HG02588 (cell line): ENCODE measurements around the gene NBPF4.
"Not testable (repeated sequence)": the region's sequence is repeated elsewhere in the genome, so short reads cannot be mapped to it uniquely, and the experiment has no call there.

Source experiments
- ATAC-seq: cut with Tn5 transposase; IDR thresholded peaks from one replicate; pipeline ENCODE4 v1.9.1; 2021; ENCODE audit warnings: mild to moderate bottlenecking, moderate library complexity; ENCODE audit not compliant: unreplicated experiment

Gene NBPF4

DNA sequence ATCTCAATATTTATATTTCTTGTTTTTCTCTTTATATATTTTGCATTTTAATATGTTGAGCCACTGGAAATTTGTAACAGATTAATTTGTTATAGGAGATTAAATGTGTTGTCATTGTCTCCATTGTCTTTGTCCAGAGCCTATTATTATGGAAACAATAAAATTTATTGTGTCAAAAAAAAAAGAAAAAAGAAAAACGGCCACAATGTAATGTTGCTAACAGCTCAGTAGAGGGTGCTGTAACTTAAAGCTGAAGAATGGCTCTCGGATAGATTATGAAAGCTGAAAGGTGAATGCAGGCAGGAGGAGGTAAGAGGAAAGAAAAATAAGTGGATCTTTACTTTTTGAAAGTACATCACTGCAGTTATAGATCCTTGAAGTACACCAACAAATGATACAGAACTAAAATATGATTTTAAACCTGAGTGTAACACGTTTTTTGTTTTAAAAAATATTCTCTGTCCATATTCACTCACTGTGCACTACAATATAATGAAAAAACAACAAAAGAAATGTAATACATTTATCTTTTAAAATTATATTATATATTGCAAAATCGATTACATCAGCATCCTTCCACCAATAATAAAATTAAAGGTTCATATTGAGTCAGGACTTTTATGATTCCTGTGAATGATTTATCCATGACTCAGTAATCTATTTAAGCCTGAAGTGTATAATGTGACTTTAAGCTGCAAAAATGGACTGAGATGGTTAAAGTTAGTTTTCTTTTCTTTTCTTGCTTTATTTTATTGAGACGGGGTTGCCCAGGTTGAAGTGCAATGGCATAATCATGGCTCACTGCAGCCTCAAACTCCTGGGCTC lies 29.0 kb downstream of the NBPF4 start:
- ATAC-seq, result not testable (repeated sequence)

DNA sequence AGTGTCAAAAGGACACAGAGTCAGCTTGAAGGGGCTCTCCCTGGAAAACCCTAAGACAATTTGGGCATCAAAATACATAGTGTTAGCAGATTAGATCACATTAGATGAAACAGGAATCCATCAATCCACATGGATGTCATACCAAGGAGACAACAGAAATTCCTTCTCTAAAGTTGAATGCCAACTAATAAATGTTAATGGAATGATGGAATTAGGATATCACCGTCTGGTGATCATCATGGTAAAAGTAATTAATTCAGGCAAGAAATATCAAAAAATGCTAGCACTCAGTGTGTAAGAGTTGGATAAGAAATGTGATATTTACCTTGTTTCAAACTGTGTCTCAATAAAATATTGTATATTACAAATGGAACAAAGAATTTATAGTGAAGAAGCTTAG lies 32.9 kb downstream of the NBPF4 start:
- ATAC-seq, result no peak

GRCh38 chr1:108209456-108210108 lies 34.3 kb downstream of the NBPF4 start:
- no peak for ATAC-seq

DNA sequence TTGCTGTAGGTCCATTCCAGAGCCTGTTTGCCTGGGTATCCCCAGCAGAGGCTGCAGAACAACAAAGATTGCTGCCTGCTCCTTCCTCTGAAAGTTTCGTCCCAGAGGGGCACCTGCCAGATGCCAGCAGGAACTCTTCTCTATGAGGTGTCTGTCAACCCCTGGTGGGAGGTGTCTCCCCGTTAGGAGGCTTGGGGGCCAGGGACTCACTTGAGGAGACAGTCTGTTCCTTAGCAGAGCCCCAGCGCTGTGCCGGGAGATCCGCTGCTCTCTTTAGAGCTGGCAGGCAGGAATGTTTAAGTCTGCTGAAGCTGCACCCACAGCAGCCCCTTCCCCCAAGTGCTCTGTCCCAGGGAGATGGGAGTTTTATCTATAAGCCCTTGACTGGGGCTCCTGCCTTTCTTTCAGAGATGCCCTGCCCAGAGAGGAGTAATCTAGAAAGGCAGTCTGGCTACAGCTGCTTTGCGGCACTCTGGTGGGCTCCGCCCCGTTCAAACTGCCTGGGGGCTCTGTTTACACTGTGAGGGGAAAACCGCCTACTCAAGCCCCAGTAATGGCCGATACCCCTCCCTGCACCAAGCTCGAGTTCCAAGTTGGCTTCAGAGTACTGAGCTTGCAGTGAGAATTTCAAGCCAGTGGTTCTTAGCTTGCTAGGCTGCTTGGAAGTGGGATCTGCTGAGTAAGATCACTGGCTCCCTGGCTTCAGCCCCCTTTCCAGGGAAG lies 35.0 kb downstream of the NBPF4 start:
- no peak for ATAC-seq

DNA sequence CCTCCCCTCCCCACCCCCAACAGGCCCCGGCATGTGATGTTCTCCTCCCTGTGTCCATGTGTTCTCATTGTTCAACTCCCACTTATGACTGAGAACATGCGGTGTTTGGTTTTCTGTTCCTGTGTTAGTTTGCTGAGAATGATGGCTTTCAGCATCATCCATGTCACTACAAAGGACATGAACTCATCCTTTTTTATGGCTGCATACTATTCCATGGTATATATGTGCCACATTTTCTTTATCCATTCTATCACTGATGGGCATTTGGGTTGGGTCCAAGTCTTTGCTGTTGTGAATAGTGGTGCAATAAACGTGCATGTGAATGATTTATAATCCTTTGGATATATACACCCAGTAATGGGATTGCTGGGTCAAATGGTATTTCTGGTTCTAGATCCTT lies 40.3 kb downstream of the NBPF4 start:
- ATAC-seq, result not testable (repeated sequence)

DNA sequence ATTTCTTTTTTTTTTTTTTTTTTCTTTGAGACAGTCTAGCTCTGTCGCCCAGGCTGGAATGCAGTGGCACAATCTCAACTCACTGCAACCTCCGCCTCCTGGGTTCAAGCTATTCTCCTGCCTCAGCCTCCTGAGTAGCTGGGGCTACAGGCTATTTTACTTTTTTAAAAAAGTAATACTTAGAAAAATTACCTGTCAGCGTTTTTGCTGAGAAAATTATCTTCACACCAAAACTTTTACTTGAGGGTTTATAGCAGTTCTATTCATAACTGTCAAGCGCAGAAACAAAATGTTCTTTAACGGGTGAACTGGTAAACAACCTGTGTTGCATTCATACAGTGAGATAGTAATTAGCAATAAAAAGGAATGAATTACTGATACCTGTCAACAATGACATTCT lies 42.2 kb downstream of the NBPF4 start:
- ATAC-seq, result no peak

DNA sequence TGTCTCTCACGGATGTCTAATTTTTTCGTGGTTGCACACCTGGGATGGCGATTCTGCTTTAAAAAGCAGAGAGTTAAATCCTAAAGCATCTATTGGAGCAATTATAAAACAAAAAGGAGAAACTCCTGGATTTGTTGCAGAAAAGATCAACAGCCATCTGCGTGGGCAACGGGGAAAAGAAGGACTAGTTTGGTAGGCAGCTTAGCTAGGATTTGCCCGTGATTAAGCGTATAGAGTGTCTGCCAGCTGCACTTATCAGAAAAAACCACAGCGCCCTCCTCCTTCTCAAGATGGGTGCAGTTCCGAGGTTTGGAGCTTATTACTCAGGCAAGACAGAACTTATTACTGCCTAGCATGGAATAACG lies 43.2 kb downstream of the NBPF4 start:
- no peak for ATAC-seq

- ATAC-seq, result peak; percentile 91
These were observed 43.8 kb downstream of the NBPF4 start, which contains the start of gene SLC25A24 for GRCh38 chr1:108199781-108200686. Gene SLC25A24 (minus strand): TSS chr1:108200343. CDS start chr1:108200138, 205 bp downstream.

- ATAC-seq, result no peak
These were observed 44.6 kb downstream of the NBPF4 start for GRCh38 chr1:108199201-108199691.

DNA sequence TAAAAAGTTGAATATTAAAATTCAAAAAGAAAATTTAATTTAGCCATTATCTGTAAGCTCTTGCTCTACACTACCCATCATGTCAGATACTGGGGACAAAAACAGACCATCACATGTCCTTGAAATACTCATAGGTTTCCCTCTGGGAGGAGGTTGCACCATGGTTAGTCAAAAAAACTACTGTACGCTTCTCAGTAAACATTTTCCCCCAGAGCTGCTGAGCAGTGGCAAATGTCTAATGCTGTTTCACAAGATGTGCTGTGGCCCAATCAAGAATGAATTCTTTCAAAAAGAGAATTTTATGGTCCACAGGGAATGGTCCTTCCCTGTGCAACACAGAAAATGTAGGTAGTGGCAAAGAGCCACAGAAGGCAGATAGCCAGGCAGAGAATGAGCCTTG lies 49.8 kb downstream of the NBPF4 start:
- ATAC-seq, result no peak

DNA sequence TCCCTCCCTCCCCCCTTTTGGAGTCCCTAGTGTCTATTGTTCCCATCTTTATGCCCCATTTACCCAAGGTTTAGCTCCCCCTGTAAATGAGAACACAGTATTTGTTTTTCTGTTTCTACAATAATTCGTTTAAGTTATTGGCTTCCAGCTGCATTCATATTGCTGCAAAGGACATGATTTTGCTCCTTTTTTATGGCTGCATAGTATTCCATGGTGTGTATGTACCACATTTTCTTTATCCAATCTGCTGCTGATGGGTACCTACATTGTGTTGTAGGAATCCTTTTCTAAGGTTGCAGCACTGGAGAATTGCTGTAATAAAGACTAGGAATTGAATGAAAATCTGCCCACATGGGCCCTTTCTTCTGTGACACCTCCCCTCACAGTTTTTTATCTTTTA lies 50.5 kb downstream of the NBPF4 start:
- ATAC-seq, result no peak

DNA sequence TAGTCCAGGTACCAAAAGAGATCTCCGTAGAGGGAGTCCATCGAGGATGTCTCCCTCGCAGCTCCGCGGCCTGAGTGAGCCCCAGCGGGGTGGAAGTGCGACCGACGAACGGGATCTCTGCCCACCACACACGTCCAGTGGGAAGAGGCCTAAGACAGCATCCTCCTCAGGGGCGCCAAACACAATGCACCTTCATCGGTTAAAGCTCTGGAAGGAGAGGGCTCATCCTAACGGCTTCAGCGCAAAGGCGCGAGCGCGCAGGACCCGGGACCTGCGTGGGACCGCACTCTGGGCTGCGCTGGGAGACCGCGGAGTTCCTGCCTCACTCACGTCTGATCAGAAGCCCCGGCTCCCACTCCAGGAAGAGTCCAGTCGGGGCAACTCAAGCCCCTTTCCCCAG lies 51.3 kb downstream of the NBPF4 start:
- ATAC-seq, result no peak

GRCh38 chr1:108190686-108191416 lies 53.0 kb downstream of the NBPF4 start:
- ATAC-seq, result no peak

DNA sequence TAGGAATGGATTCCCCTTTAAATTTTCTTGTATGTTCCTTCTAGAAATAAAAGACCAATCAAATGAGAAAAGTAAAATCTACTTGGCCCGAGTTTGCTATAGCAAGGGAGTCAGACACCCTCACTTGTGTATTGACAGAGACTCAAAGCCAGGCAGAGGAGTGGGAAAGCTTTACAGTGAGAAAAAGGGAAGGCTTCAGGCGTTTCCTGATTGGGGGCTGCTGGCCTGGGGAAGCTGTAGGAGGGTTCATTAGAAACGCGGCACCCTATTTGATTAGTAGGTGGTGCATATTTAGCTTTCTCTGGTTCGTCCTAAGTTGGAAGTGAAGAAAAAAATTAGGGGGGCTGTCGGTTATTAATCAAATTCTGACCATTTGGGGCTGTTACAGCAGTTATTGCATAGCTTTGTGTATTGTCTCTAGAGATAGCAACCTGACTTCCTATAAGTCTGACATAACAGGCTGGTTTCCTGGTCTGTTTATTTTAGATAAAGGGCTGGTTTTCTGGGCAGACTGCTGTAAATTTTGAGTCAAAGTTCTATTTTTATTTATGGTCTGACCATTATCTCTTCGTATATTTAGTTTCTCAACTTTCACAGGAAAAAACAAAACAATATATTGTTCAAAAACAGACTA lies 53.8 kb downstream of the NBPF4 start:
- ATAC-seq, result no peak

DNA sequence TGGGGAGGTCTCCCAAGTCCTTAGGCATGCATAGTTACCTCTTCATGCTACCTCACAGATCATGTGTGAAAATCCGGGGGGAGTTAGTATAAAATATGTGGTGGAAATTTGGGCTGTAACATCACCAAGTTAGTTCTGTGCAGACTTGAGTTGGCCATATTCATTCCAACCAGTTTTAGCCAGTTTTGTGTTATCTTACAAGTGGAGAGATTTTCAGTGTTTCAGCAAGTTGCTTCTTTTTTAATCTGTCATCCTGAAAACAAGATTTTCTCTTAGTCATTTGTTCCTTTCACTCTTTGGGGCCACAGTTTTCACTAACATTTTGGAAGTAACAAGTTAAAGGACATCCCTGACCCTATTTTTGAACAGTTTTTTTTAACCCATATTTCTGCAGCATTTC lies 55.1 kb downstream of the NBPF4 start:
- no peak for ATAC-seq

DNA sequence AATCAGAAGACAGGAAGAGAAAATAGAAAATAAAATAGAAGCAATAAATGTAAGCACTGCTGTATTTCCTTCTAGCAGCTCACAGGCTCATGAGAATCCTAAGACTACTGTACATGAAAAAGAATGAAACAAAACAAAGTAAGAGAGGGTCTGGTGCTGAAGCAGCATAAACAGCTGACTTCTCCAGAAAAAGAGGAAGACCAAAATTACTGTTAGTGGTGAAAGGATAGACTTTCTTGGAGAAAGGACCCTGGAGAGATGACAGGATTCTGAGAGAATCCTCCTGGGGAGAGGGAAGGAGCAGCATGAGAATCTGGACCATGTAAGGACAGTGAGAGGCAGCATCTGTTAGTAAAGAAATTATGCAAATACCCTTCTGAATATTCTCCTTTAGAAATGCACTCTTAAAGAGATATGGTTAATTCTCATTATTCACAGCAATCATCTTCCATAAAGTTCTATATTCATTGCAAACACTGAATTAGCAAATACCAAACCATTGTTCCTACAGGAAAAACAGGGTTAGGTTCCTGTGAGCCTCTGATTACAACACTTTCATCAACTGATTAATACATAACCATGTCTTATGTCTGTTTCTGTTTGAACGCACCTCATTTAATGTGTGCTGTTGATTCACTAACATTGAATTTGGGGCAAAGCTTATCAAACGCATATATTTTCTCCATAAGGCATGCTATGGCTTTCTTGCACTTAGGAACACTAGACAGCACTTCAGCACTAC lies 60.7 kb downstream of the NBPF4 start:
- ATAC-seq, result no peak

GRCh38 chr1:108179018-108179417 lies 64.9 kb downstream of the NBPF4 start:
- no peak for ATAC-seq
